HepG2 (cell line): ENCODE results near the gene SUPT4H1. TPM values are rescaled to one million over a fixed set of nuclear protein-coding genes. Genes with fewer than 3 reads are reported as not detected.

ENCODE experiments used
- KDM4B ChIP-seq: sonication (generic); formaldehyde crosslinking; IDR thresholded peaks from 2 replicates; pipeline ENCODE4 v1.4.0; 2020; ENCODE audit warnings: missing genetic modification reagents
- SMAD3 ChIP-seq: sonication (generic); formaldehyde crosslinking; IDR thresholded peaks from 2 replicates; pipeline ENCODE4 v1.4.0; 2020; ENCODE audit warnings: missing genetic modification reagents
- ZNF17 ChIP-seq: sonication (generic); formaldehyde crosslinking; IDR thresholded peaks from 2 replicates; pipeline ENCODE4 v1.5.0; 2020; ENCODE audit warnings: mild to moderate bottlenecking, missing genetic modification reagents
- ZNF24 ChIP-seq: fragments of 450-650 bp; IDR thresholded peaks from 2 replicates; pipeline ENCODE4 v1.6.1; 2017; ENCODE audit warnings: antibody characterized with exemption, mild to moderate bottlenecking
- ZNF282 ChIP-seq: fragments of 450-650 bp; IDR thresholded peaks from 2 replicates; pipeline ENCODE4 v1.6.1; 2018; ENCODE audit not compliant: partially characterized antibody
- ZNF296 ChIP-seq: sonication (generic); formaldehyde crosslinking; conservative IDR thresholded peaks from 2 replicates; pipeline ENCODE4 v1.5.0; 2020; ENCODE audit warnings: mild to moderate bottlenecking, missing genetic modification reagents
- ZNF547 ChIP-seq: sonication (generic); formaldehyde crosslinking; IDR thresholded peaks from 2 replicates; pipeline ENCODE4 v1.5.1; 2020; ENCODE audit warnings: mild to moderate bottlenecking, missing genetic modification reagents
- polyA plus RNA-seq, 8 experiments: library from polyadenylated mRNA; depleted of rRNA in 3 of 8; stranded (reverse) in 7 of 8; unstranded in 1 of 8; fragments of >200 nt; fragmentation: Illumina TruSeq in 4 of 8; extraction: Trizol in 4 of 8; gene quantifications; 2 replicates each; pipeline versions ENCODE4 v1.2.1 to v1.2.3, GENCODE V29; 2011 to 2016; ENCODE audit warnings: low read depth in 4 of 8, missing spikeins in 1 of 8, mixed read lengths in 1 of 8; ENCODE audit not compliant: insufficient read depth in 1 of 8
- total RNA-seq, 5 experiments: library from RNA; depleted of rRNA; stranded (reverse); fragments of >200 nt; fragmentation: Illumina TruSeq; extraction: Trizol; gene quantifications; 2 replicates each; pipeline ENCODE4 v1.2.3, GENCODE V29; 2016; ENCODE audit warnings: low read depth in 1 of 5
- TF ChIP-seq, protein P1 (sequence below): IDR thresholded peaks from 2 replicates; pipeline ENCODE4 v1.6.1; 2016; ENCODE audit warnings: low read depth
- TF ChIP-seq, protein P2 (sequence below): sonication (generic); formaldehyde crosslinking; IDR thresholded peaks from 2 replicates; pipeline ENCODE4 v1.4.0; 2020; ENCODE audit warnings: missing genetic modification reagents, low read depth, mild to moderate bottlenecking, borderline replicate concordance
- TF ChIP-seq, protein P3 (sequence below): IDR thresholded peaks from 2 replicates; pipeline ENCODE4 v1.6.1; 2016; ENCODE audit warnings: low read depth, control low read depth
- TF ChIP-seq, protein P4 (sequence below): sonication (generic); formaldehyde crosslinking; IDR thresholded peaks from 2 replicates; pipeline ENCODE4 v1.4.0; 2020; ENCODE audit warnings: mild to moderate bottlenecking, missing genetic modification reagents
- TF ChIP-seq, protein P5 (sequence below): sonication (generic); formaldehyde crosslinking; IDR thresholded peaks from 2 replicates; pipeline ENCODE4 v1.8.1; 2023; ENCODE audit warnings: missing genetic modification reagents, inconsistent platforms, borderline replicate concordance
- TF ChIP-seq, protein P6 (sequence below): sonication (generic); formaldehyde crosslinking; IDR thresholded peaks from 2 replicates; pipeline ENCODE4 v1.4.0; 2020; ENCODE audit warnings: missing genetic modification reagents

Gene SUPT4H1
- total and polyA plus RNA-seq, 2 of the 13 experiments (the other 11 are each of a cell fraction or from before 2014, with no cell fraction given), result 155 to 244 TPM

DNA sequence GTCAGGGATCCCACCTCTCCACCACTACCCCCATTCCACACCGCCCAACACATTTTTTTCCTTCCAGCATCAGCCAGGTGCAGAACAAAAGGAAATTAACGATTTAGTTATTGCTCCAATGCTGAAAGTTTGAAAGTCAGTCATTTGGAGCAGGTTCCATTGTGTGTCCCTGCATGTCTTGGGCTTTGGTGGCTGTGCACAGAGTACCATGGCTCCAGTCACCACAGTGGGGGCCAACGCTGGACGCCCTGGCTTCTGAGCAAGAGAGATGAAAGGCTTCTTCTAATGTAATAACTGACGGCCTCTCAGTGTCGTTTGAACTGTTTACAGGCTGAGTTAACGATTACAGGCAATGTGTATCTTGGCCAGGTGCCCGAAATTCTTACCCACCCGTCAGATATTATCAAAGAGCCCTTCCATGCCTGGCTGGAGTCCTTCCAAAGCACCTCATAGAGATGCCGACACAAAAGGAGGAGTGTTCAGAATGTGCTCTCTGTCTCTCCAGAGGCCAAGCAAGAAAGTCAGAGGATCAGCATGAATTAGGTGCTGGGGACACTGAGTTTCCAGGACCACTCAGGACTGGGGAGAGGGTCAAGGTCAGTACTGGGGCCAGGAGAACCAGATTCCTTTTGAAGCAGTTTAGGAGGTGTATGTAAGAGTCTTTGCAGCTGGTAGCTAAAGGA is 39.4 kb upstream of the SUPT4H1 start (continued):
- TF ChIP-seq, protein P1, sequence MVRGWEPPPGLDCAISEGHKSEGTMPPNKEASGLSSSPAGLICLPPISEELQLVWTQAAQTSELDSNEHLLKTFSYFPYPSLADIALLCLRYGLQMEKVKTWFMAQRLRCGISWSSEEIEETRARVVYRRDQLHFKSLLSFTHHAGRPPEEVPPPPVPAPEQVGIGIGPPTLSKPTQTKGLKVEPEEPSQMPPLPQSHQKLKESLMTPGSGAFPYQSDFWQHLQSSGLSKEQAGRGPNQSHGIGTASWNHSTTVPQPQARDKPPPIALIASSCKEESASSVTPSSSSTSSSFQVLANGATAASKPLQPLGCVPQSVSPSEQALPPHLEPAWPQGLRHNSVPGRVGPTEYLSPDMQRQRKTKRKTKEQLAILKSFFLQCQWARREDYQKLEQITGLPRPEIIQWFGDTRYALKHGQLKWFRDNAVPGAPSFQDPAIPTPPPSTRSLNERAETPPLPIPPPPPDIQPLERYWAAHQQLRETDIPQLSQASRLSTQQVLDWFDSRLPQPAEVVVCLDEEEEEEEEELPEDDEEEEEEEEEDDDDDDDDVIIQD (CRISPR knock-in tag), result peak; percentile 96
- no peak for TF ChIP-seq ZNF17 (CRISPR knock-in tag)
- TF ChIP-seq ZNF282, result no peak
- TF ChIP-seq ZNF547 (CRISPR knock-in tag), result peak; percentile 87
- TF ChIP-seq, protein P2, sequence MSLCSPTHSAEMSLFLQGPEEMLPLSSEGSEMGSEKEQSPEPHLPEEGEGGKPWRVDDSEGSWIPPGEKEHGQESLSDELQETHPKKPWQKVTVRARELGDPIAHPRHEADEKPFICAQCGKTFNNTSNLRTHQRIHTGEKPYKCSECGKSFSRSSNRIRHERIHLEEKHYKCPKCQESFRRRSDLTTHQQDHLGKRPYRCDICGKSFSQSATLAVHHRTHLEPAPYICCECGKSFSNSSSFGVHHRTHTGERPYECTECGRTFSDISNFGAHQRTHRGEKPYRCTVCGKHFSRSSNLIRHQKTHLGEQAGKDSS (CRISPR knock-in tag), result peak; percentile 95
- peak; percentile 96 for TF ChIP-seq KDM4B (CRISPR knock-in tag)
- TF ChIP-seq, protein P3, sequence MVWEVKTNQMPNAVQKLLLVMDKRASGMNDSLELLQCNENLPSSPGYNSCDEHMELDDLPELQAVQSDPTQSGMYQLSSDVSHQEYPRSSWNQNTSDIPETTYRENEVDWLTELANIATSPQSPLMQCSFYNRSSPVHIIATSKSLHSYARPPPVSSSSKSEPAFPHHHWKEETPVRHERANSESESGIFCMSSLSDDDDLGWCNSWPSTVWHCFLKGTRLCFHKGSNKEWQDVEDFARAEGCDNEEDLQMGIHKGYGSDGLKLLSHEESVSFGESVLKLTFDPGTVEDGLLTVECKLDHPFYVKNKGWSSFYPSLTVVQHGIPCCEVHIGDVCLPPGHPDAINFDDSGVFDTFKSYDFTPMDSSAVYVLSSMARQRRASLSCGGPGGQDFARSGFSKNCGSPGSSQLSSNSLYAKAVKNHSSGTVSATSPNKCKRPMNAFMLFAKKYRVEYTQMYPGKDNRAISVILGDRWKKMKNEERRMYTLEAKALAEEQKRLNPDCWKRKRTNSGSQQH (CRISPR knock-in tag), result peak; percentile 93
- TF ChIP-seq ZNF296 (CRISPR knock-in tag), result no peak
- TF ChIP-seq, protein P4, sequence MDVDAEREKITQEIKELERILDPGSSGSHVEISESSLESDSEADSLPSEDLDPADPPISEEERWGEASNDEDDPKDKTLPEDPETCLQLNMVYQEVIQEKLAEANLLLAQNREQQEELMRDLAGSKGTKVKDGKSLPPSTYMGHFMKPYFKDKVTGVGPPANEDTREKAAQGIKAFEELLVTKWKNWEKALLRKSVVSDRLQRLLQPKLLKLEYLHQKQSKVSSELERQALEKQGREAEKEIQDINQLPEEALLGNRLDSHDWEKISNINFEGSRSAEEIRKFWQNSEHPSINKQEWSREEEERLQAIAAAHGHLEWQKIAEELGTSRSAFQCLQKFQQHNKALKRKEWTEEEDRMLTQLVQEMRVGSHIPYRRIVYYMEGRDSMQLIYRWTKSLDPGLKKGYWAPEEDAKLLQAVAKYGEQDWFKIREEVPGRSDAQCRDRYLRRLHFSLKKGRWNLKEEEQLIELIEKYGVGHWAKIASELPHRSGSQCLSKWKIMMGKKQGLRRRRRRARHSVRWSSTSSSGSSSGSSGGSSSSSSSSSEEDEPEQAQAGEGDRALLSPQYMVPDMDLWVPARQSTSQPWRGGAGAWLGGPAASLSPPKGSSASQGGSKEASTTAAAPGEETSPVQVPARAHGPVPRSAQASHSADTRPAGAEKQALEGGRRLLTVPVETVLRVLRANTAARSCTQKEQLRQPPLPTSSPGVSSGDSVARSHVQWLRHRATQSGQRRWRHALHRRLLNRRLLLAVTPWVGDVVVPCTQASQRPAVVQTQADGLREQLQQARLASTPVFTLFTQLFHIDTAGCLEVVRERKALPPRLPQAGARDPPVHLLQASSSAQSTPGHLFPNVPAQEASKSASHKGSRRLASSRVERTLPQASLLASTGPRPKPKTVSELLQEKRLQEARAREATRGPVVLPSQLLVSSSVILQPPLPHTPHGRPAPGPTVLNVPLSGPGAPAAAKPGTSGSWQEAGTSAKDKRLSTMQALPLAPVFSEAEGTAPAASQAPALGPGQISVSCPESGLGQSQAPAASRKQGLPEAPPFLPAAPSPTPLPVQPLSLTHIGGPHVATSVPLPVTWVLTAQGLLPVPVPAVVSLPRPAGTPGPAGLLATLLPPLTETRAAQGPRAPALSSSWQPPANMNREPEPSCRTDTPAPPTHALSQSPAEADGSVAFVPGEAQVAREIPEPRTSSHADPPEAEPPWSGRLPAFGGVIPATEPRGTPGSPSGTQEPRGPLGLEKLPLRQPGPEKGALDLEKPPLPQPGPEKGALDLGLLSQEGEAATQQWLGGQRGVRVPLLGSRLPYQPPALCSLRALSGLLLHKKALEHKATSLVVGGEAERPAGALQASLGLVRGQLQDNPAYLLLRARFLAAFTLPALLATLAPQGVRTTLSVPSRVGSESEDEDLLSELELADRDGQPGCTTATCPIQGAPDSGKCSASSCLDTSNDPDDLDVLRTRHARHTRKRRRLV (CRISPR knock-in tag), result peak; percentile 96
- TF ChIP-seq ZNF24, result no peak
- TF ChIP-seq SMAD3 (CRISPR knock-in tag), result peak; percentile 100
- TF ChIP-seq, protein P5, sequence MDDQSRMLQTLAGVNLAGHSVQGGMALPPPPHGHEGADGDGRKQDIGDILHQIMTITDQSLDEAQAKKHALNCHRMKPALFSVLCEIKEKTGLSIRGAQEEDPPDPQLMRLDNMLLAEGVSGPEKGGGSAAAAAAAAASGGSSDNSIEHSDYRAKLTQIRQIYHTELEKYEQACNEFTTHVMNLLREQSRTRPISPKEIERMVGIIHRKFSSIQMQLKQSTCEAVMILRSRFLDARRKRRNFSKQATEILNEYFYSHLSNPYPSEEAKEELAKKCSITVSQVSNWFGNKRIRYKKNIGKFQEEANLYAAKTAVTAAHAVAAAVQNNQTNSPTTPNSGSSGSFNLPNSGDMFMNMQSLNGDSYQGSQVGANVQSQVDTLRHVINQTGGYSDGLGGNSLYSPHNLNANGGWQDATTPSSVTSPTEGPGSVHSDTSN (CRISPR knock-in tag), result peak; percentile 58; the same call in 1 of the 2 replicates
- TF ChIP-seq, protein P6, sequence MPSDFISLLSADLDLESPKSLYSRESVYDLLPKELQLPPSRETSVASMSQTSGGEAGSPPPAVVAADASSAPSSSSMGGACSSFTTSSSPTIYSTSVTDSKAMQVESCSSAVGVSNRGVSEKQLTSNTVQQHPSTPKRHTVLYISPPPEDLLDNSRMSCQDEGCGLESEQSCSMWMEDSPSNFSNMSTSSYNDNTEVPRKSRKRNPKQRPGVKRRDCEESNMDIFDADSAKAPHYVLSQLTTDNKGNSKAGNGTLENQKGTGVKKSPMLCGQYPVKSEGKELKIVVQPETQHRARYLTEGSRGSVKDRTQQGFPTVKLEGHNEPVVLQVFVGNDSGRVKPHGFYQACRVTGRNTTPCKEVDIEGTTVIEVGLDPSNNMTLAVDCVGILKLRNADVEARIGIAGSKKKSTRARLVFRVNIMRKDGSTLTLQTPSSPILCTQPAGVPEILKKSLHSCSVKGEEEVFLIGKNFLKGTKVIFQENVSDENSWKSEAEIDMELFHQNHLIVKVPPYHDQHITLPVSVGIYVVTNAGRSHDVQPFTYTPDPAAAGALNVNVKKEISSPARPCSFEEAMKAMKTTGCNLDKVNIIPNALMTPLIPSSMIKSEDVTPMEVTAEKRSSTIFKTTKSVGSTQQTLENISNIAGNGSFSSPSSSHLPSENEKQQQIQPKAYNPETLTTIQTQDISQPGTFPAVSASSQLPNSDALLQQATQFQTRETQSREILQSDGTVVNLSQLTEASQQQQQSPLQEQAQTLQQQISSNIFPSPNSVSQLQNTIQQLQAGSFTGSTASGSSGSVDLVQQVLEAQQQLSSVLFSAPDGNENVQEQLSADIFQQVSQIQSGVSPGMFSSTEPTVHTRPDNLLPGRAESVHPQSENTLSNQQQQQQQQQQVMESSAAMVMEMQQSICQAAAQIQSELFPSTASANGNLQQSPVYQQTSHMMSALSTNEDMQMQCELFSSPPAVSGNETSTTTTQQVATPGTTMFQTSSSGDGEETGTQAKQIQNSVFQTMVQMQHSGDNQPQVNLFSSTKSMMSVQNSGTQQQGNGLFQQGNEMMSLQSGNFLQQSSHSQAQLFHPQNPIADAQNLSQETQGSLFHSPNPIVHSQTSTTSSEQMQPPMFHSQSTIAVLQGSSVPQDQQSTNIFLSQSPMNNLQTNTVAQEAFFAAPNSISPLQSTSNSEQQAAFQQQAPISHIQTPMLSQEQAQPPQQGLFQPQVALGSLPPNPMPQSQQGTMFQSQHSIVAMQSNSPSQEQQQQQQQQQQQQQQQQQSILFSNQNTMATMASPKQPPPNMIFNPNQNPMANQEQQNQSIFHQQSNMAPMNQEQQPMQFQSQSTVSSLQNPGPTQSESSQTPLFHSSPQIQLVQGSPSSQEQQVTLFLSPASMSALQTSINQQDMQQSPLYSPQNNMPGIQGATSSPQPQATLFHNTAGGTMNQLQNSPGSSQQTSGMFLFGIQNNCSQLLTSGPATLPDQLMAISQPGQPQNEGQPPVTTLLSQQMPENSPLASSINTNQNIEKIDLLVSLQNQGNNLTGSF (CRISPR knock-in tag), result no peak
